H4 (cell line): ENCODE data around the gene RNF130. TPM values are rescaled to one million over a fixed set of nuclear protein-coding genes. Genes with fewer than 3 reads are reported as not detected.

Source experiments
- DNase-seq: peaks from one replicate; pipeline ENCODE4 v3.0.0-alpha.2; 2015; ENCODE audit warnings: low spot score
- total RNA-seq: library from RNA; depleted of rRNA; stranded (reverse); fragments of >200 nt; shearing (Covaris generic); gene quantifications from 2 replicates; pipeline ENCODE4 v1.2.3, GENCODE V29; 2014; rRNA removed

Gene RNF130, protein sequence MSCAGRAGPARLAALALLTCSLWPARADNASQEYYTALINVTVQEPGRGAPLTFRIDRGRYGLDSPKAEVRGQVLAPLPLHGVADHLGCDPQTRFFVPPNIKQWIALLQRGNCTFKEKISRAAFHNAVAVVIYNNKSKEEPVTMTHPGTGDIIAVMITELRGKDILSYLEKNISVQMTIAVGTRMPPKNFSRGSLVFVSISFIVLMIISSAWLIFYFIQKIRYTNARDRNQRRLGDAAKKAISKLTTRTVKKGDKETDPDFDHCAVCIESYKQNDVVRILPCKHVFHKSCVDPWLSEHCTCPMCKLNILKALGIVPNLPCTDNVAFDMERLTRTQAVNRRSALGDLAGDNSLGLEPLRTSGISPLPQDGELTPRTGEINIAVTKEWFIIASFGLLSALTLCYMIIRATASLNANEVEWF
- total RNA-seq = 115 and 120 TPM in 2 replicates

- peak; percentile 94 for DNase-seq
Measured at GRCh38 chr5:180071531-180072255, at the start of gene RNF130. Gene RNF130 (minus strand): TSS chr5:180071759. CDS start chr5:180071702, 57 bp downstream.

GRCh38 chr5:180120237-180121101 is 48.9 kb upstream of the RNF130 start:
- no peak for DNase-seq

- DNase-seq = no peak
Measured at GRCh38 chr5:180119903-180120236, 48.3 kb upstream of the RNF130 start.

DNA sequence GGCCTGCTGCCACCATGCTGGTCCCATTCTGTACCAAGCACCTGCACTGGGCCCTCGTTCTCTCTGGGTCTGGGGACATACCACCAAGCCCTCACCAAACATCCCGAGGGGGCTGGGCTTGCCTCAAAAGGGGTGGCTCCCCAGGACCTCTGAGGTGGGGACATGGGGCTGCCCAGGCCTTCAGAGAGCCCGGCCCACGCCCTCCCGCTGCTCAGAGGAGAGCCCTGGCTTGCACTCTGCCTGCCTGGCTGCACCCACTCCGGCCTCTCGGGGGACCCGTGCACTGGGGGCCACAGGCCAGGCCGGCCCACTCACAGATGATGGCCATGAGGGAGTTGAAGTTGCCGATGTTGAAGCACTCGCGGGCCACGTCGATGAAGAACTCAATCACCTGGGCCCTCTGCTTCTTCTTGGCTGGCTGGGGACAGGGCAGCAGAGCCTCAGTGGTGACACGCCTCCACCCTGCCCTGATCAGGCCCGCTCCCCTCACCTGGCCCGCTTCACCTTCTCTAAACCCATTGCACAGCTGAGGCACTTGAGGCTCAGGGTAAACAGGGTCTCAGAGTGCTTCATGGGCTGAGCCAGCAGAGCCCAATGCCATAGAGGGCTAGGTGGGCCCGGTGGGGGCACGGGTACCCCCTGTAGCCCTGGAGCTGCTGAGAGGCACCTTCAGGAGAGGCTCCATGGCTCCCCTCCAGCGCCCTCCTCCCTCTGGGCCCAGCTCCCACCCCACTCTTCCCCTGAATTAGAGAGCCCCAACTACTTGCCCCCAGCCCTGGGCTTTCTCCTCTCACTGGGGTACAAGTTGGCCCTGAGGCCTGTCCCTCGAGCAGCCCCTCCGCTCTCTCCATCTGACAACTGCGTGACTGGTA is 47.7 kb upstream of the RNF130 start:
- no peak for DNase-seq

DNA sequence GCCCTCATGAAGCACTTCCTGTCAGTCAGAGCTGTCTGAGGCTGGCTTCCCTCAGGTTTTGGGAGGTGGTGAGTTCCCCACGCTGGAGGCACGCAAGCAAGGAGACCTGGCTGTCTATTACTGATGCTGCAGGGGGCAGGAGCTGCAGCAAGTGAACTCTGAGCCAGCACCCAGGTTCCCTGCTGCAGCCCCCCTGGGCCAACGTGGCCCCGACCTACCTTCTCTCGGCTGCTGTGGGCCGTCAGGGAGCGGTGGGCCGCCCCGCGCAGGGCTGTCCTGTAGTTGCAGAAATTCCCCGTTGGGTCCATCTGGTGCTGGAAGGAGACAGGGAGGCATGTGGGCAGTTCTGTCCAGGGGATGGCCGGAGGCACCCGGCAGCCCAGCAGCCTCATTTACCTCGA is 46.8 kb upstream of the RNF130 start:
- no peak for DNase-seq

DNA sequence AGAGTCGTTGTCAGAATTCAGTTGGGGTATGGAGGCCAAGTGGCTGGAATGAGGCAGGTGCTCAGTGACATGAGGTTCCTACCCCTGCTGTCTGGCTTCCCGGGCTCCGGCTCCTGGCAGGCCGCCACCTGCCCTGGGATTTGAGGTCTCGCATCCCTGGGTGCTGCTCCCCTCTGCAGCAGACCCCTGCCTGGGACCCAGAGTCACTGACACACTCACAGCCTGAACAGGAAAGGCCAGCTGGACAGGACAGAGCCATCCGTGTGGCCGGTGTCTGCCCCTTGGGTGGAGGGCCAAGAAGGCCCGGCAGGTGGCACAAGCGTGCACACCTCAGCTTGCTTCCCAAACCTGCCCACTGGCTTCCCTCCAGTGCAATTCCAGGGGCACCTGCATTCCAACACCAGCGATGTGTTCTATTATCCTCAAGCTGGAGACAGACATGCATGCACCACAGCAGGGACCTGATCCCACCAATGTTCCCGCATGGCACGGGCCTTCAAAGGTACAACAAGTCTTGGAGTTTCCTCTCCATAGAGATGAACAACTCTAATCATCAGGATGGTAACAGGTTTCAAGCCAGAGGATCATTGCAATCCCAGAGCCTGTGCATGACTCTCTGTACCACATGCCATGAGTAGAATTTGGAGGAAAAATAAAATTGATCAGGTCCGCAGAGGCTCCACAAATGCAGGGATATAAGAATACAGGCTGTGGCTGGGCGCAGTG is 45.6 kb upstream of the RNF130 start:
- no peak for DNase-seq

DNA sequence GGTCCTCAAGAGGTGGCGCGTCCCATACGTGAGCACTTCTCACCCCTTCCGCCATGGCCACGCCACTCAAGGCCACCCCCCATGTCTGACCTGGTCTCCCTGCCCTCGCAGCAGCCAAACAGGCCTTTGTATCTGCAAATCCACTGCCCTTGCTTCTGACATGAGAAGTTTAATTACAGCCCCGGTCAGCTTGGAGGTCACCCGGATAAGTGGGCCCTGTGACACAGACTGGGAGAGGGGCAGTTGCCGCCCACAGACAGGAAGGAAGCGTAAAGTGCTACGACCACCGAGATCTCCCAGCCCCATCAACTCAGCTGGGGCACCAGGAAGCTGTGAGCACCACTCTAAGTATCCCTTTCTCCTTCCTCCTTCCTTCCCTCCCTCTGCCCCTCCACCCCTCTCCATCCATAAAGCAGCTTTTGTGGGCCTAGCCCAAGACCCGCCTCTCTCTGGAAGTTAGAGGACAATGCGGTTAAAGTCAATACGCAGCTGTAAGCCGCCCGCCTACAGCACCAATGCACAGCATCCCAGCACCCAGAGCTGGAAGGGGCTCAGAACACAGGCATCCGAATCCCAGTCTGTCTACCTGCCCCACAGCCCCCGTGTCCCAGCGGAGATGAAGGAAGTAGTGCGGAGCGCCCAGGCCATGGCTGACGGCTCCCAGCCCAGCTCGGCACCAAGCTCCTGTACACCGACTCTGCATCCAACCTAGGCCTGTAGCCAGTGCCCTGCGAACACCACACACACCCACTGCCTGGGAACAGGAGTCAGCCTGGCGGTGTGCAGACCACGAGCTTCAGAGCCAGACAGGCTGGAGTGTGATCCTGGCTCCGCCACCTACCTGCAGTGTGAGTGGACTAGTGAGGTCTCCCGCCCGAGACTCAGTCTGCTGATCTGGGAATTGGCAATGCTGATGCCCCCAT is 44.8 kb upstream of the RNF130 start:
- no peak for DNase-seq

DNA sequence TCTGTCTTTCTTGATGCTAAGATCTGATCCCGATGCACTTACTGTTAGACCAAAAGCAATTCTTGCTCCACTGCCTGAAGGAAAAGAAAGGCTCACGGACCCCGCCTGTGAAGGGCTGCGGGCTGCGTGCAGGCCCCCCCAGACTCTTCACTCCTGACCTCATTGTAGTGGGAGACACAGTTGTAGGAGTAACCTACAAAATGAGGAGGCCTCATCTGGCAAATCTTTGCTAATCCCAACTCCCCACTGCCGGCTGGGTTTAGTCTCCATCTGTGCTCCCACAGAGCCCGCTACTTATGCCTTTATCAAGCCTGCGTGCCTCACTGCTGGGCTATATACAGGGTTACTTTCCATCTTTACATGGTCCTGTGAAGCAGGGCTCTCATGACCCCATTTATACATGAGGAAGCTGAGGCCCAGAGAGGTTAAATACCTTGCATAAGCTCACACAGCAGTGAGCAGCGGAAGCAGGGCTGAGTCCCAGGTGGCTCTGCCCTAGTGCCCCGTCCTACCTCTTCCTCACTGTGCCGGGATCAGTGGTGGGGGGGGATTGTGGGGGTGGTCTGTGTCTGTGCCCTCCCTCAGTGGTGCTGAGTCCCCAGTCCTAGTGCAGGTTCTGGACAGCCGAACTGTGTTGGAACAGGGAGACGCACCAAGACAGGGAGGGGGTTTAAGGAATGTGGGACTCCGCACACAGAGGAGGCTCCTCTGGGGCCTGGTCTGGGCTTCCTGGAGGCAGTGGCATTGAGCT is 43.9 kb upstream of the RNF130 start:
- DNase-seq = no peak

GRCh38 chr5:180114304-180115003 is 42.9 kb upstream of the RNF130 start:
- DNase-seq = no peak

GRCh38 chr5:180113660-180114303 is 42.2 kb upstream of the RNF130 start:
- DNase-seq = no peak

- no peak for DNase-seq
Measured at GRCh38 chr5:180112181-180112861, 40.8 kb upstream of the RNF130 start.

DNA sequence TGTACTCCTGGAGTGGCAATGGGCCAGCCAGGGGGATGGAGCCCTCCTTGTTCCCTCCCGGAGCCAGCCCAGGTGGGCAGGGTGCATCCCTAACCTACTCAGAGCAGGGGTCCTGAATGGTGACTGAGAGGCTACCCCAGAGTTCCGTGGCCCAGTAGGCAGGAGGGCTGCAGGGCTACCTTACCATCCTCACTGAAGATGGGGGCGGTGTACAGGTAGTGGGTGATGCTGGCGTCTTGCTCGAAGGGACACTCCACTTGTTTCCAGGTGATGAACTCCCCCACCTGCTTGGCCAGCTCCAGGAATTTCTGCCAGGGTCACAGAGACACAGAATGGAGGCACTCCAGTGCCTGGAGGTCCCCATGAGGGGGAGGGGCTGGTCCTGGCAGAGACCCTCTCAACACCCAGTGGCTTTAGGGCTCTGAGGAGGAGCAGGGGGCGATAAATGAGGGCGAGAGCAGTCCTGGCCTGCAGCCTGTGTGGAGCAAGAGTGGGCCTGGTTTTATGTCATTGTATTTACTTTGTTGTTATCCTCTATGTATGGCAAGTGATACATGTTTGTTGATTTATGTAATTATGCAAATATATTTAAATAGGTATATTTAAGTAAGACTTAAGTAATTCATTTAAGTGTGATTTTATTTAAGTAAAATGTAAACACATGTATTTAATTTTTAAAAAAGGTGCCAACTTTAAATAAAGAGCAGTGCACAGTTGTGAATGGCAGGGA is 39.9 kb upstream of the RNF130 start:
- no peak for DNase-seq

- no peak for DNase-seq
Measured at GRCh38 chr5:180109920-180110319, 38.4 kb upstream of the RNF130 start.

- no peak for DNase-seq
Measured at GRCh38 chr5:180107005-180107404, 35.4 kb upstream of the RNF130 start.

- no peak for DNase-seq
Measured at GRCh38 chr5:180105827-180106312, 34.3 kb upstream of the RNF130 start.

- DNase-seq = no peak
Measured at GRCh38 chr5:180104168-180104530, 32.6 kb upstream of the RNF130 start.
